IMR-90 (cell line): ENCODE data around the gene PRKAR2A. TPM values are rescaled to one million over a fixed set of nuclear protein-coding genes. Genes with fewer than 3 reads are reported as not detected.

ENCODE experiments used
- ATAC-seq: fragments of 200-7000 bp; cut with Tn5 transposase; 2 replicates; pipeline ENCODE4 v1.9.1; 2020; ENCODE audit warnings: low read depth, mild to moderate bottlenecking, moderate library complexity
- BruUV-seq: library from RNA; stranded (reverse); fragments of 400-500 nt; replicated peaks from 2 replicates; lab custom pipeline; 2021; lab: Mats Ljungman, UMichigan
- CTCF ChIA-PET: fragments of 300-600 bp; formaldehyde crosslinking; extraction: SDS; loops from one replicate; lab custom pipeline; 2021; ENCODE audit warnings: antibody characterized with exemption; lab: Yijun Ruan, JAX
- POLR2A ChIA-PET: fragments of 300-600 bp; sonication (Branson Sonifier 250); formaldehyde crosslinking; loops from one replicate; lab custom pipeline; 2022; ENCODE audit warnings: antibody characterized with exemption; ENCODE audit not compliant: unreplicated experiment; lab: Charles Lee
- DNase-seq: peaks from one replicate; pipeline ENCODE4 v3.0.0; 2013
- H2AFZ ChIP-seq: replicated peaks from 2 replicates; pipeline ENCODE3; 2013; ENCODE audit warnings: low read length, mild to moderate bottlenecking; ENCODE audit not compliant: poor library complexity
- H2AK5ac ChIP-seq: 2 replicates; pipeline ENCODE4 v1.6.1; 2013; ENCODE audit warnings: low read depth, low read length, inconsistent platforms
- H2AK9ac ChIP-seq: replicated peaks from 2 replicates; pipeline ENCODE3; 2013; ENCODE audit warnings: mild to moderate bottlenecking, low read depth, low read length, moderate library complexity; ENCODE audit not compliant: poor library complexity
- H2BK120ac ChIP-seq: 2 replicates; pipeline ENCODE4 v1.6.1; 2013; ENCODE audit warnings: low read depth, low read length, inconsistent platforms
- H2BK15ac ChIP-seq: 3 replicates; pipeline ENCODE4 v1.6.1; 2013; ENCODE audit warnings: low read depth, low read length, inconsistent platforms
- H2BK20ac ChIP-seq: 2 replicates; pipeline ENCODE4 v1.6.1; 2013; ENCODE audit warnings: low read depth, mild to moderate bottlenecking, inconsistent platforms, low read length, moderate library complexity
- H2BK5ac ChIP-seq: 2 replicates; pipeline ENCODE4 v1.6.1; 2013; ENCODE audit warnings: mild to moderate bottlenecking, low read depth, low read length, inconsistent platforms; ENCODE audit not compliant: poor library complexity, severe bottlenecking
- H3K14ac ChIP-seq: replicated peaks from 2 replicates; pipeline ENCODE4 v1.6.1; 2013; ENCODE audit warnings: low read depth, low read length, inconsistent platforms
- H3K18ac ChIP-seq: 2 replicates; pipeline ENCODE4 v1.6.1; 2013; ENCODE audit warnings: low read depth, low read length, control low read depth
- H3K23ac ChIP-seq: 2 replicates; pipeline ENCODE4 v1.6.1; 2013; ENCODE audit warnings: low read depth, low read length, inconsistent platforms
- H3K27ac ChIP-seq: 2 replicates; pipeline ENCODE4 v1.5.1; 2013; ENCODE audit warnings: mild to moderate bottlenecking, control low read depth, low read length; ENCODE audit not compliant: insufficient read depth
- H3K27me3 ChIP-seq: 2 replicates; pipeline ENCODE4 v1.6.1; 2013; ENCODE audit warnings: low read length; ENCODE audit not compliant: control insufficient read depth, insufficient read depth
- H3K36me3 ChIP-seq: 2 replicates; pipeline ENCODE4 v1.6.1; 2013; ENCODE audit warnings: low read length, mixed read lengths; ENCODE audit not compliant: control insufficient read depth, insufficient read depth
- H3K4ac ChIP-seq: 2 replicates; pipeline ENCODE4 v1.6.1; 2013; ENCODE audit warnings: low read depth, low read length, inconsistent platforms
- H3K4me1 ChIP-seq: 2 replicates; pipeline ENCODE4 v1.6.1; 2013; ENCODE audit warnings: low read length, mixed read lengths; ENCODE audit not compliant: control insufficient read depth, insufficient read depth
- H3K4me2 ChIP-seq: 2 replicates; pipeline ENCODE4 v1.6.1; 2013; ENCODE audit warnings: low read depth, mild to moderate bottlenecking, control low read depth, low read length, moderate library complexity
- H3K4me3 ChIP-seq: 2 replicates; pipeline ENCODE4 v1.5.1; 2013; ENCODE audit warnings: low read depth, mild to moderate bottlenecking, control low read depth, low read length, moderate library complexity; ENCODE audit not compliant: insufficient read depth
- H3K56ac ChIP-seq: 2 replicates; pipeline ENCODE4 v1.6.1; 2013; ENCODE audit warnings: low read length, inconsistent platforms; ENCODE audit not compliant: insufficient read depth; ENCODE audit errors: extremely low read depth
- H3K79me1 ChIP-seq, 2 experiments: 2 replicates each; pipeline ENCODE4 v1.6.1; 2013; ENCODE audit warnings: low read length in 2 of 2, inconsistent platforms in 1 of 2, low read depth in 1 of 2
- H3K9ac ChIP-seq: 2 replicates; pipeline ENCODE4 v1.6.1; 2013; ENCODE audit warnings: low read depth, low read length, control low read depth
- H3K9me1 ChIP-seq: 2 replicates; pipeline ENCODE4 v1.6.1; 2013; ENCODE audit warnings: low read length, inconsistent platforms; ENCODE audit not compliant: insufficient read depth
- H3K9me3 ChIP-seq: 2 replicates; pipeline ENCODE4 v1.6.1; 2013; ENCODE audit warnings: low read length; ENCODE audit not compliant: control insufficient read depth, insufficient read depth
- H4K20me1 ChIP-seq: 2 replicates; pipeline ENCODE4 v1.6.1; 2013; ENCODE audit warnings: low read length, inconsistent platforms; ENCODE audit not compliant: insufficient read depth
- H4K5ac ChIP-seq: 2 replicates; pipeline ENCODE4 v1.6.1; 2013; ENCODE audit warnings: mild to moderate bottlenecking, low read depth, low read length, control low read depth
- H4K8ac ChIP-seq, 2 experiments: 2 replicates each; pipeline ENCODE4 v1.6.1; 2013; ENCODE audit warnings: low read depth in 2 of 2, low read length in 2 of 2, control low read depth in 1 of 2, inconsistent platforms in 1 of 2
- H4K91ac ChIP-seq: 2 replicates; pipeline ENCODE4 v1.6.1; 2013; ENCODE audit warnings: low read depth, low read length, inconsistent platforms; ENCODE audit not compliant: insufficient read depth
- CHD1 ChIP-seq: IDR thresholded peaks from 2 replicates; pipeline ENCODE4 v1.6.1; 2012; ENCODE audit warnings: low read depth, low read length, improper control_type of control experiment
- FOS ChIP-seq: fragments of 150-350 bp; IDR thresholded peaks from 2 replicates; pipeline ENCODE4 v1.6.1; 2016; ENCODE audit warnings: low read depth, low read length
- MAZ ChIP-seq: IDR thresholded peaks from 2 replicates; pipeline ENCODE4 v1.6.1; 2012; ENCODE audit warnings: low read depth, mild to moderate bottlenecking, low read length, improper control_type of control experiment, moderate library complexity, borderline replicate concordance
- POLR2A ChIP-seq: IDR thresholded peaks from 2 replicates; pipeline ENCODE4 v1.6.1; 2012; ENCODE audit warnings: mild to moderate bottlenecking, low read depth, low read length
- RAD21 ChIP-seq: IDR thresholded peaks from 2 replicates; pipeline ENCODE4 v1.6.1; 2012; ENCODE audit warnings: low read length, improper control_type of control experiment
- RCOR1 ChIP-seq: IDR thresholded peaks from 2 replicates; pipeline ENCODE4 v1.6.1; 2012; ENCODE audit warnings: mild to moderate bottlenecking, low read length, improper control_type of control experiment; ENCODE audit not compliant: insufficient replicate concordance
- RFX5 ChIP-seq: IDR thresholded peaks from 2 replicates; pipeline ENCODE4 v1.8.0; 2012; ENCODE audit warnings: low read depth, mild to moderate bottlenecking, low read length, moderate library complexity
- WGBS, 2 experiments: methylation state at CpG; one replicate each; pipeline versions ENCODE4 v1.1.5 to v1.1.7; 2013; ENCODE audit warnings: missing lambda C conversion rate in 2 of 2; ENCODE audit not compliant: insufficient read length in 1 of 2; ENCODE audit errors: extremely low coverage in 2 of 2; 5-methylcytosine and 5-hydroxymethylcytosine counted together
- dilution Hi-C: fragments of 300-500 bp; cut with HindIII; formaldehyde crosslinking; loops from one replicate; pipeline ENCODE4 v1.14.3; 2018; ENCODE audit warnings: low sequenced_read_pairs; ENCODE audit not compliant: unreplicated experiment
- in situ Hi-C: fragments of 300-500 bp; cut with MboI; formaldehyde crosslinking; loops from 3 replicates; pipeline ENCODE4 v1.14.3; 2019; ENCODE audit warnings: low sequenced_read_pairs, inconsistent platforms, mixed read lengths
- intact Hi-C: fragments of 100-400 bp; cut with micrococcal nuclease; formaldehyde crosslinking; loops from 2 replicates; pipeline ENCODE4 v1.10.0; 2022
- polyA plus RNA-seq, 3 experiments: library from polyadenylated mRNA; depleted of rRNA; stranded (reverse); fragments of >200 nt; gene quantifications; 2 replicates each; pipeline ENCODE4 v1.2.3, GENCODE V29; 2012; ENCODE audit warnings: low replicate concordance in 1 of 3
- total RNA-seq: library from RNA; depleted of rRNA; stranded (reverse); fragments of >200 nt; gene quantifications from 2 replicates; pipeline ENCODE4 v1.2.3, GENCODE V29; 2012
- TF ChIP-seq, protein P1 (sequence below): conservative IDR thresholded peaks from 2 replicates; pipeline ENCODE4 v1.5.1; 2012; ENCODE audit warnings: mild to moderate bottlenecking, low read depth, low read length, improper control_type of control experiment
- TF ChIP-seq, protein P2 (sequence below): fragments of 150-350 bp; IDR thresholded peaks from 2 replicates; pipeline ENCODE4 v1.6.1; 2016; ENCODE audit warnings: low read depth, mild to moderate bottlenecking, low read length, moderate library complexity, borderline replicate concordance

The PRKAR2A gene
- total and polyA plus RNA-seq, 2 of the 4 experiments (the other 2 are of a cell fraction), result 11.3 to 48.2 TPM

DNA sequence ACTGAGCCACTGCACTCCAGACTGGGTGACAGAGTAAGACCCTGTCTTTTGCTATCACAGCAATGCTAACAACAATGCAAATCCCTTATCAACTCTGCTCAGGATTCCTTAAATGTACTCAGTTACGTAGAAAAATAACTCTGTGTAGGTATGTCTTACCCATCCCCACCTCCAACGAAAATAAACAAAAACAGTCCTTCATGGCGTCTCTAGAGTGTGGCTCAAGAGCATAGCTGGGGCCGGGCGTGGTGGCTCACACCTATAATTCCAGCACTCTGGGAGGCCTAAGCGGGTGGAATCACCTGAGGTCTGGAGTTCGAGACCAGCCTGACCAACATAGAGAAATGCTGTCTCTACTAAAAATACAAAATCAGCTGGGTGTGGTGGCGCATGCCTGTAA is 148.8 kb downstream of the PRKAR2A start:
- ChIA-PET POLR2A (no interaction called here), CTCF (no interaction called here)
- H2AFZ ChIP-seq, result no peak overlapping the region
- no peak overlapping the region for H3K4me2 ChIP-seq
- no peak overlapping the region for H3K4me3 ChIP-seq
- DNase-seq (no peak), ATAC-seq (no peak)
- peaks cover 30% of the 10 kb centered on the region for H3K36me3 ChIP-seq
- H2AK5ac ChIP-seq, result no peak overlapping the region
- peaks cover 26 to 73% of the 10 kb centered on the region in 2 experiments for H3K79me1 ChIP-seq
- no peaks in the 10 kb centered on the region for H3K27me3 ChIP-seq
- 100% methylated on average over 7 of the region's 8 CpGs; no CpG with 5 or more reads in 1 of the 2 experiments for whole genome bisulfite sequencing, 2 experiments
- H3K23ac ChIP-seq, result no peak overlapping the region
- H3K14ac ChIP-seq, result no peak overlapping the region
- no peak overlapping the region for H4K5ac ChIP-seq
- no peak overlapping the region for H2BK5ac ChIP-seq
- TF ChIP-seq, protein P1, sequence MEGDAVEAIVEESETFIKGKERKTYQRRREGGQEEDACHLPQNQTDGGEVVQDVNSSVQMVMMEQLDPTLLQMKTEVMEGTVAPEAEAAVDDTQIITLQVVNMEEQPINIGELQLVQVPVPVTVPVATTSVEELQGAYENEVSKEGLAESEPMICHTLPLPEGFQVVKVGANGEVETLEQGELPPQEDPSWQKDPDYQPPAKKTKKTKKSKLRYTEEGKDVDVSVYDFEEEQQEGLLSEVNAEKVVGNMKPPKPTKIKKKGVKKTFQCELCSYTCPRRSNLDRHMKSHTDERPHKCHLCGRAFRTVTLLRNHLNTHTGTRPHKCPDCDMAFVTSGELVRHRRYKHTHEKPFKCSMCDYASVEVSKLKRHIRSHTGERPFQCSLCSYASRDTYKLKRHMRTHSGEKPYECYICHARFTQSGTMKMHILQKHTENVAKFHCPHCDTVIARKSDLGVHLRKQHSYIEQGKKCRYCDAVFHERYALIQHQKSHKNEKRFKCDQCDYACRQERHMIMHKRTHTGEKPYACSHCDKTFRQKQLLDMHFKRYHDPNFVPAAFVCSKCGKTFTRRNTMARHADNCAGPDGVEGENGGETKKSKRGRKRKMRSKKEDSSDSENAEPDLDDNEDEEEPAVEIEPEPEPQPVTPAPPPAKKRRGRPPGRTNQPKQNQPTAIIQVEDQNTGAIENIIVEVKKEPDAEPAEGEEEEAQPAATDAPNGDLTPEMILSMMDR, result no peak
- TF ChIP-seq RCOR1, result no peak
- no peak for TF ChIP-seq RFX5
- TF ChIP-seq FOS, result no peak
- TF ChIP-seq MAZ, result no peak
- TF ChIP-seq POLR2A, result no peak
- no peak for TF ChIP-seq CHD1
- no peak for TF ChIP-seq RAD21
- TF ChIP-seq, protein P2, sequence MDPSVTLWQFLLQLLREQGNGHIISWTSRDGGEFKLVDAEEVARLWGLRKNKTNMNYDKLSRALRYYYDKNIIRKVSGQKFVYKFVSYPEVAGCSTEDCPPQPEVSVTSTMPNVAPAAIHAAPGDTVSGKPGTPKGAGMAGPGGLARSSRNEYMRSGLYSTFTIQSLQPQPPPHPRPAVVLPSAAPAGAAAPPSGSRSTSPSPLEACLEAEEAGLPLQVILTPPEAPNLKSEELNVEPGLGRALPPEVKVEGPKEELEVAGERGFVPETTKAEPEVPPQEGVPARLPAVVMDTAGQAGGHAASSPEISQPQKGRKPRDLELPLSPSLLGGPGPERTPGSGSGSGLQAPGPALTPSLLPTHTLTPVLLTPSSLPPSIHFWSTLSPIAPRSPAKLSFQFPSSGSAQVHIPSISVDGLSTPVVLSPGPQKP, result no peak
- H3K9me3 ChIP-seq, result no peaks in the 10 kb centered on the region
- intact Hi-C loops, result no loop called here
- peaks cover 23% of the 10 kb centered on the region for H3K9me1 ChIP-seq
- peaks cover 96% of the 10 kb centered on the region for H4K20me1 ChIP-seq
- H4K8ac ChIP-seq, result no peak overlapping the region
- H3K18ac ChIP-seq, result no peak overlapping the region
- H2BK20ac ChIP-seq, result no peak overlapping the region
- no peak overlapping the region for H3K27ac ChIP-seq
- H2AK9ac ChIP-seq, result no peak overlapping the region
- in situ Hi-C loops, result no loop called here
- no peak overlapping the region for H3K4ac ChIP-seq
- H3K9ac ChIP-seq, result no peak overlapping the region
- no peak overlapping the region for H2BK120ac ChIP-seq
- BruUV-seq, result no TSS peak
- dilution Hi-C loops, result no loop called here
- H2BK15ac ChIP-seq, result no peak overlapping the region
- no peak overlapping the region for H4K91ac ChIP-seq
- no peak overlapping the region for H3K56ac ChIP-seq
- peaks cover 21% of the 10 kb centered on the region for H3K4me1 ChIP-seq
